ENCODE data around the gene MUSK. TPM values are rescaled to one million over a fixed set of nuclear protein-coding genes. Genes with fewer than 3 reads are reported as not detected.

The MUSK gene
- total RNA-seq, 1 donor from 2014 or later: not detected

GRCh38 chr9:110750272-110750671, 81.7 kb downstream of the MUSK start:
- Mint-ChIP-seq H3K4me1 (ENCODE audit: unreplicated experiment) (peaks cover 14% of the 10 kb centered on the region), H3K27me3 (peaks cover 4% of the 10 kb centered on the region), H3K36me3 (no peaks in the 10 kb centered on the region), H3K27ac (no peak overlapping the region), H3K9me3 (no peaks in the 10 kb centered on the region), H3K4me3 (no peak overlapping the region)
- TF ChIP-seq CTCF (conservative IDR thresholded peaks at IDR 0.05): no peak
- no peak for DNase-seq (ENCODE audit: extremely low spot score, unreplicated experiment)

- no peak for TF ChIP-seq CTCF (conservative IDR thresholded peaks at IDR 0.05)
- H3K4me3 Mint-ChIP-seq: no peak overlapping the region
- H3K9me3 Mint-ChIP-seq: no peaks in the 10 kb centered on the region
- H3K4me1 Mint-ChIP-seq (ENCODE audit: unreplicated experiment): peaks cover 8% of the 10 kb centered on the region
- no peak overlapping the region for H3K27ac Mint-ChIP-seq
- H3K36me3 Mint-ChIP-seq: no peaks in the 10 kb centered on the region
- peaks cover 4% of the 10 kb centered on the region for H3K27me3 Mint-ChIP-seq
- DNase-seq (ENCODE audit: extremely low spot score, unreplicated experiment): no peak
Measured at GRCh38 chr9:110751971-110752370, 83.4 kb downstream of the MUSK start.

GRCh38 chr9:110752766-110753165, 84.2 kb downstream of the MUSK start:
- Mint-ChIP-seq H3K4me3 (no peak overlapping the region), H3K9me3 (no peaks in the 10 kb centered on the region), H3K27me3 (peaks cover 4% of the 10 kb centered on the region), H3K36me3 (no peaks in the 10 kb centered on the region), H3K27ac (no peak overlapping the region), H3K4me1 (ENCODE audit: unreplicated experiment) (peaks cover 8% of the 10 kb centered on the region)
- DNase-seq (ENCODE audit: extremely low spot score, unreplicated experiment): no peak
- TF ChIP-seq CTCF (conservative IDR thresholded peaks at IDR 0.05): no peak

- Mint-ChIP-seq H3K27me3 (peaks cover 4% of the 10 kb centered on the region), H3K4me1 (ENCODE audit: unreplicated experiment) (peaks cover 8% of the 10 kb centered on the region), H3K36me3 (no peaks in the 10 kb centered on the region), H3K4me3 (no peak overlapping the region), H3K27ac (no peak overlapping the region), H3K9me3 (no peaks in the 10 kb centered on the region)
- TF ChIP-seq CTCF (conservative IDR thresholded peaks at IDR 0.05): no peak
- DNase-seq (ENCODE audit: extremely low spot score, unreplicated experiment): no peak
Measured at GRCh38 chr9:110753731-110754231, 85.2 kb downstream of the MUSK start.

- Mint-ChIP-seq H3K4me1 (ENCODE audit: unreplicated experiment) (peaks cover 8% of the 10 kb centered on the region), H3K36me3 (peaks cover under 1% of the 10 kb centered on the region), H3K27ac (no peak overlapping the region), H3K9me3 (no peaks in the 10 kb centered on the region), H3K4me3 (no peak overlapping the region), H3K27me3 (peaks cover 6% of the 10 kb centered on the region)
- DNase-seq (ENCODE audit: extremely low spot score, unreplicated experiment): no peak
- no peak for TF ChIP-seq CTCF (conservative IDR thresholded peaks at IDR 0.05)
Measured at GRCh38 chr9:110755179-110755578, 86.6 kb downstream of the MUSK start.

GRCh38 chr9:110758201-110758600, 89.6 kb downstream of the MUSK start:
- Mint-ChIP-seq H3K4me3 (no peak overlapping the region), H3K27ac (no peak overlapping the region), H3K9me3 (no peaks in the 10 kb centered on the region), H3K4me1 (ENCODE audit: unreplicated experiment) (peaks cover 7% of the 10 kb centered on the region), H3K36me3 (peaks cover 3% of the 10 kb centered on the region), H3K27me3 (peaks cover 3% of the 10 kb centered on the region)
- no peak for TF ChIP-seq CTCF (conservative IDR thresholded peaks at IDR 0.05)
- DNase-seq (ENCODE audit: extremely low spot score, unreplicated experiment): no peak

Measured in type B pancreatic cell (in vitro differentiated cells).